NCI-H2171 (cell line): Measurements from ENCODE around the gene EEPD1.
"Not testable (repeated sequence)": the region's sequence is repeated elsewhere in the genome, so short reads cannot be mapped to it uniquely, and the experiment has no call there.

Experiments
- DNase-seq: peaks from one replicate; lab custom pipeline; 2025; lab: John Stamatoyannopoulos, UW

Gene EEPD1

GRCh38 chr7:36321284-36321683, 168.2 kb downstream of the EEPD1 start:
- not testable (repeated sequence) for DNase-seq

- no peak for DNase-seq
Observed at GRCh38 chr7:36336390-36336789, 183.3 kb downstream of the EEPD1 start.

- DNase-seq: no peak
Observed at GRCh38 chr7:36338256-36338655, 185.2 kb downstream of the EEPD1 start.

GRCh38 chr7:36343548-36343947, 190.5 kb downstream of the EEPD1 start:
- no peak for DNase-seq

- DNase-seq: no peak
Observed at GRCh38 chr7:36344622-36345021, 191.6 kb downstream of the EEPD1 start.

- DNase-seq: no peak
Observed at GRCh38 chr7:36346260-36346831, 193.3 kb downstream of the EEPD1 start.

GRCh38 chr7:36348256-36348655, 195.2 kb downstream of the EEPD1 start:
- no peak for DNase-seq

GRCh38 chr7:36348771-36349170, 195.7 kb downstream of the EEPD1 start:
- DNase-seq: no peak

- DNase-seq: no peak
Observed at GRCh38 chr7:36349626-36350025, 196.6 kb downstream of the EEPD1 start.
